Measurements from ENCODE around the gene CMIP. TPM values are rescaled to one million over a fixed set of nuclear protein-coding genes. Genes with fewer than 3 reads are reported as not detected.
A peak's percentile ranks its signal among the peaks of the same experiment; 100 is the strongest.

Gene CMIP
- total and polyA plus RNA-seq, 7 donors: 11.0 to 60.3 (median 20.4) TPM

DNA sequence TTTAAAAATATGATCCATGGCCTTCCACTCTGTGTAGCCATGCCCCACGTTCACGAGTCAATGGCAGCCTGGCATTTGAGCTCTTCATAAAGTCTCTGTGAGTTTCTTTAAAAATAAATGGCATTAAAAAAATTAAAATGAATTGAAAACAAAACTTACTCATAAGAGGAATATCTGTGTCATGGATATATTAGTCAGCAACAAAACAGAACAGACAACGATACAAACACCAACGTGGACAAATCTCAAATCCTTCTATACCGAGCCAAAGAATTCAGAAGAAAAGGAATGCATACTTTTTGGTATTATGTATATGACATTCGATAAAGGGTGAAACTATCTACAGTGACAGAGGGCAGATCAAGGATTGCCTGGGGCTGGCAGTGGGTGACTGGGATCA is 8.2 kb upstream of the CMIP start:
- 90 to 93% methylated on average over 6 of the region's 6 CpGs for WGBS, 2 donors
- TF ChIP-seq, protein P1, sequence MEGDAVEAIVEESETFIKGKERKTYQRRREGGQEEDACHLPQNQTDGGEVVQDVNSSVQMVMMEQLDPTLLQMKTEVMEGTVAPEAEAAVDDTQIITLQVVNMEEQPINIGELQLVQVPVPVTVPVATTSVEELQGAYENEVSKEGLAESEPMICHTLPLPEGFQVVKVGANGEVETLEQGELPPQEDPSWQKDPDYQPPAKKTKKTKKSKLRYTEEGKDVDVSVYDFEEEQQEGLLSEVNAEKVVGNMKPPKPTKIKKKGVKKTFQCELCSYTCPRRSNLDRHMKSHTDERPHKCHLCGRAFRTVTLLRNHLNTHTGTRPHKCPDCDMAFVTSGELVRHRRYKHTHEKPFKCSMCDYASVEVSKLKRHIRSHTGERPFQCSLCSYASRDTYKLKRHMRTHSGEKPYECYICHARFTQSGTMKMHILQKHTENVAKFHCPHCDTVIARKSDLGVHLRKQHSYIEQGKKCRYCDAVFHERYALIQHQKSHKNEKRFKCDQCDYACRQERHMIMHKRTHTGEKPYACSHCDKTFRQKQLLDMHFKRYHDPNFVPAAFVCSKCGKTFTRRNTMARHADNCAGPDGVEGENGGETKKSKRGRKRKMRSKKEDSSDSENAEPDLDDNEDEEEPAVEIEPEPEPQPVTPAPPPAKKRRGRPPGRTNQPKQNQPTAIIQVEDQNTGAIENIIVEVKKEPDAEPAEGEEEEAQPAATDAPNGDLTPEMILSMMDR (IDR thresholded peaks at IDR 0.05): no peak
- TF ChIP-seq POLR2AphosphoS5 (IDR thresholded peaks at IDR 0.05): no peak
- TF ChIP-seq EP300 (IDR thresholded peaks at IDR 0.05): no peak
- no peak for TF ChIP-seq POLR2A (IDR thresholded peaks at IDR 0.05)
- H3K27ac ChIP-seq: no peak overlapping the region
- no peak for DNase-seq
- intact Hi-C loops (cut with DNase I): no loop called here
- H3K9me3 ChIP-seq: no peaks in the 10 kb centered on the region
- H3K36me3 ChIP-seq: no peaks in the 10 kb centered on the region
- no peaks in the 10 kb centered on the region for H3K27me3 ChIP-seq
- H3K4me3 ChIP-seq: no peak overlapping the region
- H3K4me1 ChIP-seq: peaks cover 0 to 32% (median 20%) of the 10 kb centered on the region in 4 donors

DNA sequence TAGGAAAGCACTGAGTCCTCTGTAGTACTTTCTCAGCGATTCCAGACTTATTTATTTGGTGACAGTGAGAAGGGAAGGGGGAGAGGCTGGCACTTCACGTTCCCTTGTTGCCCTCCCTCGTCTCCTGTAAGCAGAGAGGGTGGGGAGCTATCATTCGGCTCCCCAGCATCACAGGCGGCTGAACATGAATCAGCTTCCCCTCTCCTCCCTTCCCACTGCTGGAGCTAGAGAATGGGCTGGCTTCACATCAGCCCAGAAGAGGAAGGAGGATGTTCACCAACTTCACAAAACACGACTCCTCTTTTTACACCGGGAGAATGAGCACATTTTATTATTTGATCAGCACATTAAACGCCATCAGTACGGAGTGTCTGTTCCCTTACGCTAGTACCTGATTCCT is 6.7 kb upstream of the CMIP start:
- Histone ChIP-seq H3K36me3 (no peaks in the 10 kb centered on the region), H3K4me1 (peaks cover 0 to 37% (median 18%) of the 10 kb centered on the region in 4 donors), H3K9me3 (no peaks in the 10 kb centered on the region), H3K4me3 (no peak overlapping the region), H3K27ac (no peak overlapping the region), H3K27me3 (no peaks in the 10 kb centered on the region)
- TF ChIP-seq POLR2A (IDR thresholded peaks at IDR 0.05) (no peak), POLR2AphosphoS5 (IDR thresholded peaks at IDR 0.05) (no peak), EP300 (IDR thresholded peaks at IDR 0.05) (no peak)
- TF ChIP-seq, protein P1 (IDR thresholded peaks at IDR 0.05): no peak
- intact Hi-C loops (cut with DNase I): no loop called here
- no peak for DNase-seq
- WGBS, 2 donors: 45 to 61% methylated on average over 10 of the region's 10 CpGs

DNA sequence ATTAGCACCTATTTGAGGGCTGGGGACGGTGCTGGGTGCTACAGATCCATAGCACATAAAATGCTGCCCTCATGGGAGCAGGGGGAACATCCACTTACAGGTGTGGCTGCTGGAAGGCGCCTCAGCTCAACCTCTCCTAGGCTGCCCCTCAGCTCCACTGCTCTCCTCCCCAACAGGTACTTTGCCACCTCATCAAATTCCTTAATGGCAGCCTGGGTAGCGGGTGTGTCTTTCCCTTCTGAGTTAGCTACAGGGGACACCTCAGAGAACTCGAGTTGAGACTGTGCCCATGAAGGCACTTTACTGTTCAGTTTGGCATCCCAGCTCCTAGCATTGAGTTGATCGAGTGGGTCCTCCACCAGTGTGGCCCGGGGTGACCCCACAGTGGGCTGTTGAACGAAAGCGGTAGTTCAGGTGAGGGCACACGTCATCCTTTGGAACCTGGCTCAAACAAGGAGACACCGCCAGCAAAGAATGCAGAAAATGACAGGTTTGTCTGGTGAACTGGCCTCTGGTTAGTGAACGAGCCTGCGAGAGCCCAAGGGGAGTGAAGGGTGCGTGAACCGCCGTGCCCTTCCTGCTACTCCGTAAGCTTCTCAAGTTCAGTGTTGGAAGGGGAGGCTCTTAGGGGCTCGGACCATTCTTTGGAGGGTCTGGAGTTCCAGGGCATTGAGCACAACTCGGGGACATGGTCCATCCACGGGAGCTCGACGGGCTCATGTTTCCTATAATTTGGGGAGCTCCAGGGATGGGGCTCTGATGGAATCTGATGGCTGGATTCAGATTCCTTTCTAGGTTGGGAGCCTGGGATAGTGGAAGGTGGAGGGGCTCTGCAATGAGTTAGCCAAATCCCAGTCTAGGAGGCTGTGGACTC is 3.5 kb upstream of the CMIP start:
- Histone ChIP-seq H3K4me1 (peaks cover 0 to 49% (median 26%) of the 10 kb centered on the region in 4 donors), H3K27me3 (no peaks in the 10 kb centered on the region), H3K9me3 (no peaks in the 10 kb centered on the region), H3K4me3 (no peak overlapping the region), H3K36me3 (no peaks in the 10 kb centered on the region), H3K27ac (peak overlapping the region in 2 of 4 donors; percentile 86 to 87)
- no peak for DNase-seq
- WGBS, 2 donors: 69 to 83% methylated on average over 21 of the region's 21 CpGs
- intact Hi-C loops (cut with DNase I): loop anchor here (5.0 kb wide), 1 partner anchor 266 kb away; no protein-coding TSS in a partner anchor
- TF ChIP-seq EP300 (IDR thresholded peaks at IDR 0.05) (no peak), POLR2A (IDR thresholded peaks at IDR 0.05) (no peak), POLR2AphosphoS5 (IDR thresholded peaks at IDR 0.05) (no peak)
- TF ChIP-seq, protein P1 (IDR thresholded peaks at IDR 0.05): no peak

DNA sequence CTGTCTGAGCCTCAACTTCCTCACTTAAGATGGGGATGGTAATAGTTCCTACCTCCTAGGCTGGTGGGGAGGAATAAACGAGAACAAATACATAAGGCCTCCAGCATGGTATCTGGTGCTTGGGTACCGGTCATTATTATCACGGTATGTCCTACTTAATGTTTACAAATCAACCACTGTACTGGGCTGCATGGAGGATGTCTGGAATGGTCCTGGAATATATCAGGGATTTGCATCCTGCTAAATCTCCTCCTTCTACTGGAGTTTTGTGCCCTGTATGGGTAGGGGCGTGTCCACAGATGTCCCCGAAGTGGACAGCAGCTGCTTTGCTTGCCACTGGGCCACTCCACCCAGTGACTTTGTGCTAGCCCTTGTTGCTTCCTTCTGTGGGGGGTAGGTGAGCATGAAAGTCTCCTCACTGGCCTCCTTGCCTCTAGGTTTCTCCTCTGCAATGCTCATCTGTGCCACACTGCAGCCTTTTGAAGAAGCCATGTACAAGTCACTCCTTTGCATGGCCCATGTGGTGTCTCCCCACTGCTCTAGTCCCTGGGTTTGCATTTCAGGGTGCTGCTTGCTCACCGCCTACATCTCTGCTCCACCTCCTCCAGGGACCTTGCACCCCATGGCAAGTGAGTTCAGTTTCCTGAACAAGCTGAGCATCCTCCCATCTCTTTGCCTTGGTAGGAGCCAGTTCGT is 2.2 kb upstream of the CMIP start:
- no peak overlapping the region for H3K4me3 ChIP-seq
- H3K9me3 ChIP-seq: no peaks in the 10 kb centered on the region
- H3K27me3 ChIP-seq: no peaks in the 10 kb centered on the region
- no peak for DNase-seq
- intact Hi-C loops (cut with DNase I): loop anchor here (5.0 kb wide), 1 partner anchor 265 kb away; no protein-coding TSS in a partner anchor
- no peaks in the 10 kb centered on the region for H3K36me3 ChIP-seq
- 64 to 79% methylated on average over 7 of the region's 7 CpGs for WGBS, 2 donors
- peak overlapping the region in 3 of 4 donors; percentile 29 to 87 (median 86) for H3K27ac ChIP-seq
- TF ChIP-seq POLR2AphosphoS5 (IDR thresholded peaks at IDR 0.05) (peak in 3 of 4 donors; percentile 35 to 77 (median 60)), POLR2A (IDR thresholded peaks at IDR 0.05) (no peak), EP300 (IDR thresholded peaks at IDR 0.05) (peak in 1 of 4 donors; percentile 67)
- TF ChIP-seq, protein P1 (IDR thresholded peaks at IDR 0.05): no peak
- H3K4me1 ChIP-seq: peaks cover 0 to 61% (median 38%) of the 10 kb centered on the region in 4 donors

All from sigmoid colon (tissue), 7 donors.